ENCODE data around the gene IL12RB1. TPM values are rescaled to one million over a fixed set of nuclear protein-coding genes. Genes with fewer than 3 reads are reported as not detected.
A peak's percentile ranks its signal among the peaks of the same experiment; 100 is the strongest.

IL12RB1 gene
- total RNA-seq, 3 donors from 2014 or later (not counting 1 experiment from before 2014, with no cell fraction given) = 90.1 to 105 (median 95.7) TPM

DNA sequence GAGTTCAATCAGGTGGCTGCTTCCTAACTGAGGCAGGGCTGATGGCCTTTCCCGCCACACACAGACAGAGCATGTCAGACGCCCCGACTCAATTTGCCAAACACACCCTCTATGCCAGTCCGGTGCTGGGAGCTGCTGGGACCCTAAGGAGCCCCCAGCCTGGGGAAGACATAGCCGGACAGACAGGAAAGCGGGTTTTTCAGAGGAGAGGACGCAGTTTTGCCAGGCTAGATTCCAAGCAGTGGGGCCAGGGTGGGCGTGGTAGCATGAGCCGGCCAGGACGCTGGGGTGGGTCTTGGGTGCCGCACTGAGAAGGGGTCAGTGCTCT, 30.6 kb upstream of the IL12RB1 start:
- H3K4me1 Mint-ChIP-seq = peaks cover 30 to 62% of the 10 kb centered on the region in 2 donors

DNA sequence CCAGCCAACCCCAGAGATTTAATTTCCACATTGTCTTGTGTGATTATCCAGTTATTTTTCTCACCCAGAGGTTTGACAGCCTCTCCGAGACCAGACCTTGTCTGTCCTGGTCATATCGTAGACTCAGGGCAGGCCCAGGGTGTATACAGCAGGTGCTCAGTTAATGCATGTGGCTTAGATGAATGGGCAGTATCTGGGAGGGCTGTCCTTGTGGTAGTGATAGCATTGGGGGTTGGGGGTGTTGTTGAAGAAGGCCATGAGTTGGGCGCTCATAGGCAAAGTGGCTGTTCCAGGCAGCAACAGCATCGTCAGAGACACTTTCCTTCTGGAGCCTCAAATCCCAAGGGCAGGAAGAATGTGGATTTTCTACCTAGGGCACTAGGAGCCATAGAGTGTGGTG, 27.7 kb upstream of the IL12RB1 start:
- ATAC-seq (no peak), DNase-seq (no peak)
- Mint-ChIP-seq H3K27ac (peak overlapping the region in 1 of 2 donors; percentile 23), H3K36me3 (no peaks in the 10 kb centered on the region), H3K27me3 (ENCODE audit: low read depth in 2 of 2) (no peaks in the 10 kb centered on the region), H3K4me3 (no peak overlapping the region), H3K4me1 (peaks cover 22 to 47% of the 10 kb centered on the region in 2 donors), H3K9me3 (no peaks in the 10 kb centered on the region)
- 98% methylated on average over 4 of the region's 4 CpGs for WGBS (ENCODE audit: insufficient coverage)
- Histone ChIP-seq H3K27ac (ENCODE audit: low read length) (no peak overlapping the region), H3K4me1 (ENCODE audit: control insufficient read depth, insufficient read depth, low read length) (peaks cover 45% of the 10 kb centered on the region), H3K4me3 (ENCODE audit: low read length) (no peak overlapping the region), H3K9me3 (ENCODE audit: control insufficient read depth, insufficient read depth, low read length) (no peaks in the 10 kb centered on the region), H3K36me3 (ENCODE audit: control insufficient read depth, insufficient read depth, low read length) (no peaks in the 10 kb centered on the region), H3K27me3 (ENCODE audit: control insufficient read depth, insufficient read depth, low read length) (no peaks in the 10 kb centered on the region)
- TF ChIP-seq, protein P1, sequence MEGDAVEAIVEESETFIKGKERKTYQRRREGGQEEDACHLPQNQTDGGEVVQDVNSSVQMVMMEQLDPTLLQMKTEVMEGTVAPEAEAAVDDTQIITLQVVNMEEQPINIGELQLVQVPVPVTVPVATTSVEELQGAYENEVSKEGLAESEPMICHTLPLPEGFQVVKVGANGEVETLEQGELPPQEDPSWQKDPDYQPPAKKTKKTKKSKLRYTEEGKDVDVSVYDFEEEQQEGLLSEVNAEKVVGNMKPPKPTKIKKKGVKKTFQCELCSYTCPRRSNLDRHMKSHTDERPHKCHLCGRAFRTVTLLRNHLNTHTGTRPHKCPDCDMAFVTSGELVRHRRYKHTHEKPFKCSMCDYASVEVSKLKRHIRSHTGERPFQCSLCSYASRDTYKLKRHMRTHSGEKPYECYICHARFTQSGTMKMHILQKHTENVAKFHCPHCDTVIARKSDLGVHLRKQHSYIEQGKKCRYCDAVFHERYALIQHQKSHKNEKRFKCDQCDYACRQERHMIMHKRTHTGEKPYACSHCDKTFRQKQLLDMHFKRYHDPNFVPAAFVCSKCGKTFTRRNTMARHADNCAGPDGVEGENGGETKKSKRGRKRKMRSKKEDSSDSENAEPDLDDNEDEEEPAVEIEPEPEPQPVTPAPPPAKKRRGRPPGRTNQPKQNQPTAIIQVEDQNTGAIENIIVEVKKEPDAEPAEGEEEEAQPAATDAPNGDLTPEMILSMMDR (IDR thresholded peaks at IDR 0.05) = no peak
- intact Hi-C loops (cut with micrococcal nuclease) = no loop called here

More for the DNA sequence above, 30.6 kb upstream of the IL12RB1 start:
- DNase-seq (no peak), ATAC-seq (no peak)
- Histone ChIP-seq H3K4me1 (ENCODE audit: control insufficient read depth, insufficient read depth, low read length) (peaks cover 49% of the 10 kb centered on the region), H3K9me3 (ENCODE audit: control insufficient read depth, insufficient read depth, low read length) (no peaks in the 10 kb centered on the region), H3K27me3 (ENCODE audit: control insufficient read depth, insufficient read depth, low read length) (no peaks in the 10 kb centered on the region), H3K36me3 (ENCODE audit: control insufficient read depth, insufficient read depth, low read length) (peaks cover 15% of the 10 kb centered on the region), H3K27ac (ENCODE audit: low read length) (peak overlapping the region; percentile 42), H3K4me3 (ENCODE audit: low read length) (peak overlapping the region; percentile 0)
- 47% methylated on average over 11 of the region's 11 CpGs for WGBS (ENCODE audit: insufficient coverage)
- no peaks in the 10 kb centered on the region for H3K9me3 Mint-ChIP-seq
- intact Hi-C loops (cut with micrococcal nuclease) = no loop called here
- peak overlapping the region; percentile 89 to 99 for H3K27ac Mint-ChIP-seq
- peak overlapping the region; percentile 84 for H3K4me3 Mint-ChIP-seq
- no peaks in the 10 kb centered on the region for H3K27me3 Mint-ChIP-seq (ENCODE audit: low read depth in 2 of 2)
- TF ChIP-seq, protein P1 (IDR thresholded peaks at IDR 0.05) = no peak
- H3K36me3 Mint-ChIP-seq = no peaks in the 10 kb centered on the region

DNA sequence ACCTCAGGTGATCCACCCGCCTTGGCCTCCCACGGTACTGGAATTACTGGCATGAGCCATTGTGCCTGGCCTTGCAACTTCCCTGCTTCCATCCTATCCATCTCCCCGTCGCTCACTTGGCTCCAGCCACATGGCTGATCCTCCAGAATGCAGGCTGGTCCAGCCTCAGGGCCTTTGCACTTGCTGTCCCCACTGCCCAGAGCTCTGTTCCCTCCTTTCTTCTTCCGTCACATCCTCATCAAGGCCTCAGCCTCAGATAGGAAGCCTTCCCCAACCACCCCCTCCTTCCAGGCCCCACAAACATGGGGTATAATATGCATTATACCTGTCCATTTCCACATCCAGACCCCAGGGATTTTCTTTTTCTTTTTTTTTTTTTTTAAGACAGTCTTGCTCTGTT, 27.1 kb upstream of the IL12RB1 start:
- DNase-seq (no peak), ATAC-seq (no peak)
- Mint-ChIP-seq H3K9me3 (no peaks in the 10 kb centered on the region), H3K4me3 (no peak overlapping the region), H3K27me3 (ENCODE audit: low read depth in 2 of 2) (no peaks in the 10 kb centered on the region), H3K36me3 (no peaks in the 10 kb centered on the region), H3K4me1 (peaks cover 15 to 47% of the 10 kb centered on the region in 2 donors), H3K27ac (no peak overlapping the region)
- H3K4me3 ChIP-seq (ENCODE audit: low read length) = no peak overlapping the region
- no peaks in the 10 kb centered on the region for H3K9me3 ChIP-seq (ENCODE audit: control insufficient read depth, insufficient read depth, low read length)
- intact Hi-C loops (cut with micrococcal nuclease) = loop anchor here (1.0 to 2.0 kb wide), 2 partner anchors 54 to 137 kb away; no protein-coding TSS in a partner anchor
- H3K27me3 ChIP-seq (ENCODE audit: control insufficient read depth, insufficient read depth, low read length) = no peaks in the 10 kb centered on the region
- 97% methylated on average over 5 of the region's 5 CpGs for WGBS (ENCODE audit: insufficient coverage)
- H3K27ac ChIP-seq (ENCODE audit: low read length) = no peak overlapping the region
- peaks cover 45% of the 10 kb centered on the region for H3K4me1 ChIP-seq (ENCODE audit: control insufficient read depth, insufficient read depth, low read length)
- TF ChIP-seq, protein P1 (IDR thresholded peaks at IDR 0.05) = no peak
- H3K36me3 ChIP-seq (ENCODE audit: control insufficient read depth, insufficient read depth, low read length) = no peaks in the 10 kb centered on the region

DNA sequence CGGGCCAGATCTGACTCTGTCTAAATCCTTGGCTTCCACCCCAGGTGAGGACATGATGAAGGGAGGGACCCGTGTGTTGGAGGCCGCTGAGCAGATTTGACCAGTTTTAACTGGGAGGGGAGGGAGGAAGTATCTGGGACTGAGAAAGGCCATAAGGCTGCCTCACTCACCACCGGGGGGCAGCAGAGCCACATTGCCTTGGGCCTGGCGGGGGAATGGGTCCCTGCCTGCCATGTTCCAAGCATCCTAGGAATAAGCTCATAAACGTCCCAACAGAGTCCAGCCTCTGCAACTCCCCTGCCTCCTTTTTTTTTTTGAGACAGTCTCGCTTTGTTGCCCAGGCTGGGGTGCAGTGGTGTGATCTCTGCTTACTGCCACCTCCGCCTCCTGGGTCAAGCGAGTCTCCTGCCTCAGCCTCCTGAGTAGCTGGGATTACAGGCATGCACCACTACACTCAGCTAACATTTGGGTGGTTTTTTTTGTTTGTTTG, 26.3 kb upstream of the IL12RB1 start:
- no peaks in the 10 kb centered on the region for H3K27me3 ChIP-seq (ENCODE audit: control insufficient read depth, insufficient read depth, low read length)
- no peaks in the 10 kb centered on the region for H3K36me3 ChIP-seq (ENCODE audit: control insufficient read depth, insufficient read depth, low read length)
- Mint-ChIP-seq H3K9me3 (no peaks in the 10 kb centered on the region), H3K36me3 (no peaks in the 10 kb centered on the region), H3K4me1 (peaks cover 11 to 42% of the 10 kb centered on the region in 2 donors), H3K27me3 (ENCODE audit: low read depth in 2 of 2) (no peaks in the 10 kb centered on the region), H3K4me3 (peak overlapping the region; percentile 11), H3K27ac (peak overlapping the region in 1 of 2 donors; percentile 48)
- DNase-seq (peak; percentile 76 to 86), ATAC-seq (peak; percentile 27 to 48 (median 38))
- 46% methylated on average over 9 of the region's 9 CpGs for WGBS (ENCODE audit: insufficient coverage)
- no peaks in the 10 kb centered on the region for H3K9me3 ChIP-seq (ENCODE audit: control insufficient read depth, insufficient read depth, low read length)
- H3K4me3 ChIP-seq (ENCODE audit: low read length) = no peak overlapping the region
- no peak overlapping the region for H3K27ac ChIP-seq (ENCODE audit: low read length)
- H3K4me1 ChIP-seq (ENCODE audit: control insufficient read depth, insufficient read depth, low read length) = peaks cover 40% of the 10 kb centered on the region
- intact Hi-C loops (cut with micrococcal nuclease) = loop anchor here (1.0 to 2.0 kb wide), 2 partner anchors 55 to 138 kb away; no protein-coding TSS in a partner anchor
- TF ChIP-seq, protein P1 (IDR thresholded peaks at IDR 0.05) = peak; percentile 81

Data from natural killer cell (primary cell).